GM12801 (cell line): ENCODE results near the gene NAGS.

Experiments used
- CTCF ChIP-seq: IDR thresholded peaks from one replicate; pipeline ENCODE4 v1.5.1; 2011; ENCODE audit warnings: control low read depth; ENCODE audit not compliant: insufficient read length; ENCODE audit errors: extremely low read depth

The NAGS gene

GRCh38 chr17:44001461-44001920, 2.9 kb upstream of the NAGS start:
- TF ChIP-seq CTCF, result no peak

DNA sequence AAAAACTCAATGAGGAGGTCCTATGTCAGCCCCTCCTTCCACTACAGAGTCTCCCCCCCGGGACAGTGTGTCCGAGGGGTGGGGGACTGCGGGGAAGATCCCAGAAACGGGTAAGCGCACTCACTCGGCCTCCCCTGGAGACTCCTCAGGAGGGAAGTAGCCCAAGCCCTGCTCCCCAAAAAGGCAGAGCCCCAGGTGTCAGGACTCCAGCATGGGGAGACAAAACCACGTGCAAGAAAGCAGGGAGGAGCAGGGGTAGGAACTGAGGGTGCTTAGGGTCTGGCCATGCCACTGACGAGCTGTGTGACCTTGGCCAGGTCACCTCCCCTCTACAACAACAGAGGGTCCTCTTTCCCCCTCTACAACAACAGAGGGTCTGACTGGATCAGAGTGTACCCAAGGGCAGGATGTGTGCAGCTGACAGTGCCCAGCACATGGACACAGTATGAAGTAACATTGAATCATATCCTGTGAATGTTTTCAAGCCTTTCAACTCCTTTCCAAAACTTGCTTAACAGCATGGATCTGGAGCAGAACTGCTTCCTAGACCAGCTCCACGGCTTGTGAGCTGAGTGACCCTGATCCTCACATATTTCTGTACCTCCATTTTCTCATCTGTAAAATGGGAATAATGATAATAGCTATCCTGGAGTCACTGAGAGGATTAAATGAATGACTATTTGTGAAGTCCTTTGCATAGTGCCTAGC, 2.1 kb upstream of the NAGS start:
- TF ChIP-seq CTCF, result no peak

DNA sequence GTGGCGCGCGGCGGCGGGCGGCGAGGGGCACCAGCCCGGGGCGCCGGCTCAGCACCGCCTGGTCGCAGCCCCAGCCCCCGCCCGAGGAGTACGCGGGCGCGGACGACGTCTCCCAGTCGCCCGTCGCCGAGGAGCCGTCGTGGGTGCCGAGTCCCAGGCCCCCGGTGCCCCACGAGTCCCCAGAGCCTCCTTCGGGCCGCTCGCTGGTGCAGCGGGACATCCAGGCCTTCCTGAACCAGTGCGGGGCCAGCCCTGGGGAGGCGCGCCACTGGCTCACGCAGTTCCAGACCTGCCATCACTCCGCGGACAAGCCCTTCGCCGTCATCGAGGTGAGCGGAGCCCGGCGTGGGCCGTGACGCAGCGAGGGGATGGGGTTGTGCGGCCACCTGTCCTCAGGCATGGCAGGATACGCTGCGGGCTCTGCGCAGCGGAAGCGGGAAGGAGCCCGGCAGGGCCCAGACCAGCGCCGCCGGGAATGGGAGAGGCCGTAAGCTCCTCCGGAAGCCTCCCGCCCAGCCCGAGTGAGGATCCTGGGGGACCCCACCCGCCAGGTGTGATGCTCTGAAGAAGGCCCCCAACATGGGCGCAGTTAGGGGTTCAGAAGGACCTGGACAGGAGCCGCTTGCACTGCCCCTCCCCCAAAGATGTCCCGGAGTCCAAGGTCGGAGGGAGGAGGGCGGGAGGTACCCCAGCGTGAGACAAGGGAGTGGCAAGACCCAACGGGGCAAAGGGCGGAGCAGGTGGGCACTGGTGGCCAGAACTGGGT, 522 bp downstream of the NAGS start:
- TF ChIP-seq CTCF, result no peak

DNA sequence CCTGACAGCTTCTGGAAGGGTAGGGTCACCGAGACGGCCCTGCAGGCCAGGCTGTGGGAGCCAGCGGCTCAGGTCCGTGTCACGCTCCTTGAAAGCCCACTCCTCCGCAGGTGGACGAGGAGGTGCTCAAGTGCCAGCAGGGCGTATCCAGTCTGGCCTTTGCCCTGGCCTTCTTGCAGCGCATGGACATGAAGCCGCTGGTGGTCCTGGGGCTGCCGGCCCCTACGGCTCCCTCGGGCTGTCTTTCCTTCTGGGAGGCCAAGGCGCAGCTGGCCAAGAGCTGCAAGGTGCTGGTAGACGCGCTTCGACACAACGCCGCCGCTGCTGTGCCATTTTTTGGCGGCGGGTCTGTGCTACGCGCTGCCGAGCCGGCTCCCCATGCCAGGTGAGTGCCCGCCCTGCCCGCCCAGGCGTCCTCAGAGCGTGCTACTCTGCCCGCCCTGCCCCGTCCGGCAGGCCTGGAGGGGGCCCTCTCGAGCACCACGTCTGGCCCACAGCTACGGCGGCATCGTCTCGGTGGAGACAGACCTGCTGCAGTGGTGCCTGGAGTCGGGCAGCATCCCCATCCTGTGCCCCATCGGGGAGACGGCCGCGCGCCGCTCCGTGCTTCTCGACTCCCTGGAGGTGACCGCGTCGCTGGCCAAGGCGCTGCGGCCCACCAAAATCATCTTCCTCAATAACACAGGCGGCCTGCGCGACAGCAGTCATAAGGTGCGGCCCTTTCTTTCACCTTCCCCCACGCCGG, 1.3 kb downstream of the NAGS start:
- no peak for TF ChIP-seq CTCF

DNA sequence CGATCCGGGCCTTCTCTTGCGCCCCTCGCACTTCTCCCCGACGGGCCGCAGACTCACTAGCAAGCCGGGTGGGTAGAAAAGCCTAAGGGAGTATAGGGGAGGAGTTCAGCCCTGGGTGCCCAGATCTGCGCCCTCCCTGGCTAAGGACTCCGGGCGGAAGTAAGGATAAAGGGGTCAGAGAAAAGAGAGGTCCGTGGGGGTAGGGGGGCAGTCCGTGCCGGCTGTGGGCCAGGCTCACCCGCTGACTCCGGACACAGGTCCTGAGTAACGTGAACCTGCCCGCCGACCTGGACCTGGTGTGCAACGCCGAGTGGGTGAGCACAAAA, 1.8 kb downstream of the NAGS start:
- no peak for TF ChIP-seq CTCF

DNA sequence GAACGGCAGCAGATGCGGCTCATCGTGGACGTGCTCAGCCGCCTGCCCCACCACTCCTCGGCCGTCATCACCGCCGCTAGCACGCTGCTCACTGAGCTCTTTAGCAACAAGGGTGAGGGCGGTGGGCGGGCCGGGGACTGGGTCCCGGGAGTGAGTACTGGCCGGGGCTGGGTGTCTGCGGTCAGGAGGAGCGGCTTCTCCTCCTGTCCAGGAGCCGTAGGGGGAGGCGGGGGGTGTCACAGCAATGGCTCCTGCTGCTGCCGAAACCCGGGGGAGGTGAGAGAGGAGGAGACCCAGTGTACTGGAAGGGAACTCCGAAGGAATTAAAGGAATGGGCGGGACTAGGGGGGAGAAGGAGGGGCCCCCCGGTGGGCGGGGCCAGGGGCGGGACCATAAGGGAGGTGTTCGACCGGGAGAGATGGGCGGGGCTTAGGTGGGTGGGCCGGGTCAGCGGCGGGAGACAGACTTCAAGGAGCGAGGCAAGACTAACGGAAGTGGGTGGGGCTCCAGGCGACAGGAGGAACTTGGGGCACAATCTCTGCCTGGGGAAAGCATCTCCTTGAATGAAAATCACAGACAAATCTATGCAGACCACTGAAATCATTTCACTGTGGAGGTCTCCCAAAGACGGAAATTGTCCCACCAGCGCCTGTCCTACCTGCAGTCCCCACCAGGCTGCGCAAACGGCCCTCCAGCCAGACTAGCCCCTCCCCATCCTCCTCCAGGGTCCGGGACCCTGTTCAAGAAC, 2.4 kb downstream of the NAGS start:
- TF ChIP-seq CTCF, result no peak
